Neural cell (in vitro differentiated cells): ENCODE results near the gene TEX261. TPM values are rescaled to one million over a fixed set of nuclear protein-coding genes. Genes with fewer than 3 reads are reported as not detected.

Experiments
- H2AFZ ChIP-seq: fragments of 200-600, 300-800 bp; sonication (generic), shearing (Covaris generic); 2 replicates; pipeline ENCODE4 v1.6.0; 2014; ENCODE audit warnings: low read depth, mild to moderate bottlenecking, antibody characterized with exemption, low read length, moderate library complexity
- H3F3A ChIP-seq: fragments of 200-600 bp; shearing (Covaris generic); 2 replicates; pipeline ENCODE4 v1.6.1; 2016; ENCODE audit warnings: mild to moderate bottlenecking, moderate library complexity, mixed read lengths, antibody characterized with exemption, low read length; ENCODE audit not compliant: insufficient read depth, poor library complexity, severe bottlenecking
- H3K27ac ChIP-seq: fragments of 200-600, 300-800 bp; sonication (generic), shearing (Covaris generic); 2 replicates; pipeline ENCODE4 v1.5.1; 2014; ENCODE audit warnings: mild to moderate bottlenecking, low read length, moderate library complexity
- H3K27me3 ChIP-seq: fragments of 300-800, 200-600 bp; sonication (generic), shearing (Covaris generic); 2 replicates; pipeline ENCODE4 v1.6.0; 2014; ENCODE audit warnings: mild to moderate bottlenecking, low read depth, low read length, moderate library complexity; ENCODE audit not compliant: insufficient read depth
- H3K36me3 ChIP-seq: fragments of 300-800, 200-600 bp; sonication (generic), shearing (Covaris generic); 2 replicates; pipeline ENCODE4 v1.5.1; 2014; ENCODE audit warnings: mild to moderate bottlenecking, antibody characterized with exemption, low read length, moderate library complexity; ENCODE audit not compliant: insufficient read depth
- H3K4me2 ChIP-seq: fragments of 300-800, 200-600 bp; sonication (generic), shearing (Covaris generic); 2 replicates; pipeline ENCODE4 v1.6.0; 2014; ENCODE audit warnings: mild to moderate bottlenecking, low read length
- H3K4me3 ChIP-seq: fragments of 300-800, 200-600 bp; sonication (generic), shearing (Covaris generic); 2 replicates; pipeline ENCODE4 v1.5.1; 2014; ENCODE audit warnings: mild to moderate bottlenecking, low read length, moderate library complexity
- H3K79me2 ChIP-seq: fragments of 200-600 bp; shearing (Covaris generic); replicated peaks from 2 replicates; pipeline ENCODE4 v1.6.0; 2014; ENCODE audit warnings: mild to moderate bottlenecking, low read length, moderate library complexity; ENCODE audit not compliant: insufficient read depth
- H3K9ac ChIP-seq: fragments of 300-800, 200-600 bp; sonication (generic), shearing (Covaris generic); 2 replicates; pipeline ENCODE4 v1.6.1; 2016; ENCODE audit warnings: mild to moderate bottlenecking, low read length, mixed read lengths
- H3K9me2 ChIP-seq: fragments of 200-600 bp; shearing (Covaris generic); 2 replicates; pipeline ENCODE4 v1.6.1; 2016; ENCODE audit warnings: mild to moderate bottlenecking, low read length, mixed read lengths; ENCODE audit not compliant: insufficient read depth
- H3K9me3 ChIP-seq: fragments of 200-600, 300-800 bp; sonication (generic), shearing (Covaris generic); 2 replicates; pipeline ENCODE4 v1.6.1; 2016; ENCODE audit warnings: mild to moderate bottlenecking, mixed run types, low read length, moderate library complexity, mixed read lengths
- H4K20me1 ChIP-seq: fragments of 200-600 bp; shearing (Covaris generic); 2 replicates; pipeline ENCODE4 v1.6.1; 2016; ENCODE audit warnings: mild to moderate bottlenecking, mixed run types; ENCODE audit not compliant: insufficient read depth
- EP300 ChIP-seq: fragments of 450-650 bp; conservative IDR thresholded peaks from 2 replicates; pipeline ENCODE4 v1.6.1; 2014; ENCODE audit warnings: antibody characterized with exemption, mild to moderate bottlenecking, moderate library complexity; ENCODE audit not compliant: poor library complexity, severe bottlenecking
- EZH2 ChIP-seq: fragments of 200-600, 300-800 bp; shearing (Covaris generic), sonication (generic); IDR thresholded peaks from 2 replicates; pipeline ENCODE4 v1.6.1; 2014; ENCODE audit warnings: antibody characterized with exemption, low read length, borderline replicate concordance, mild to moderate bottlenecking; ENCODE audit not compliant: insufficient read depth, poor library complexity, severe bottlenecking
- MXI1 ChIP-seq: fragments of 450-650 bp; conservative IDR thresholded peaks from 2 replicates; pipeline ENCODE4 v1.6.1; 2014; ENCODE audit warnings: antibody characterized with exemption, mild to moderate bottlenecking; ENCODE audit not compliant: poor library complexity, severe bottlenecking
- POLR2AphosphoS5 ChIP-seq: IDR thresholded peaks from 2 replicates; pipeline ENCODE4 v1.6.1; 2012
- RAD21 ChIP-seq: fragments of 450-650 bp; conservative IDR thresholded peaks from 2 replicates; pipeline ENCODE4 v1.6.1; 2014; ENCODE audit warnings: antibody characterized with exemption, mild to moderate bottlenecking, moderate library complexity
- SMC3 ChIP-seq: fragments of 450-650 bp; conservative IDR thresholded peaks from 2 replicates; pipeline ENCODE4 v1.6.1; 2014; ENCODE audit warnings: antibody characterized with exemption, mild to moderate bottlenecking, moderate library complexity; ENCODE audit not compliant: poor library complexity
- TAF1 ChIP-seq: IDR thresholded peaks from 2 replicates; pipeline ENCODE4 v1.6.1; 2012; ENCODE audit warnings: low read depth
- polyA plus RNA-seq: library from polyadenylated mRNA; depleted of rRNA; stranded (reverse); fragments of >200 nt; gene quantifications from 2 replicates; pipeline ENCODE4 v1.2.3, GENCODE V29; 2014
- TF ChIP-seq, protein P1 (sequence below): IDR thresholded peaks from 2 replicates; pipeline ENCODE4 v1.6.1; 2012; ENCODE audit warnings: borderline replicate concordance
- TF ChIP-seq, protein P2 (sequence below): fragments of 450-650 bp; IDR thresholded peaks from 2 replicates; pipeline ENCODE4 v1.5.1; 2014; ENCODE audit warnings: antibody characterized with exemption, mild to moderate bottlenecking, moderate library complexity; ENCODE audit not compliant: poor library complexity, severe bottlenecking

TEX261 gene
- polyA plus RNA-seq, 1 donor from 2014 or later: 48.2 TPM

DNA sequence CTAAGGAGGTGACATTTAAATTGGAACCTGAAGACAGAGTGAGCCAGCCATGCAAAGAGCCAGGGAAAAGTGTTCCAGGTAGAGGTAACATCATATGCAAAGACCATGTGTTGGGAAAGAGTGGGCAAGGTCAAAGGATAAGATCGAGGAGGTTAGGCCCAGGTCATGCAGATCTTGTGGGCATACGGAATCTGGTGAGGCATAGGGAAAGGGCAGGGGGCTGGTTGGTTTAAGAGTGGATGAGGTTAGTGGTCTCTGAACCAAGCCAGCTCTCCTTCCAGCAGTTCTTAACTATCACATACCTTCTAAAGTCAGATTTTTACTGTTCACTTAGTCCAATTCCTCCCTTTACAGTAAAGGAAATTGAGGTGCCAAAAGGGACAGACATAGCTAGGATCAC is 13.3 kb downstream of the TEX261 start:
- H3K36me3 ChIP-seq: peaks cover 8% of the 10 kb centered on the region
- H2AFZ ChIP-seq: no peak overlapping the region
- H3K27me3 ChIP-seq: peaks cover 14% of the 10 kb centered on the region
- no peaks in the 10 kb centered on the region for H3K9me2 ChIP-seq
- H4K20me1 ChIP-seq: no peaks in the 10 kb centered on the region
- no peak for TF ChIP-seq TAF1
- TF ChIP-seq EZH2: no peak
- TF ChIP-seq, protein P1, sequence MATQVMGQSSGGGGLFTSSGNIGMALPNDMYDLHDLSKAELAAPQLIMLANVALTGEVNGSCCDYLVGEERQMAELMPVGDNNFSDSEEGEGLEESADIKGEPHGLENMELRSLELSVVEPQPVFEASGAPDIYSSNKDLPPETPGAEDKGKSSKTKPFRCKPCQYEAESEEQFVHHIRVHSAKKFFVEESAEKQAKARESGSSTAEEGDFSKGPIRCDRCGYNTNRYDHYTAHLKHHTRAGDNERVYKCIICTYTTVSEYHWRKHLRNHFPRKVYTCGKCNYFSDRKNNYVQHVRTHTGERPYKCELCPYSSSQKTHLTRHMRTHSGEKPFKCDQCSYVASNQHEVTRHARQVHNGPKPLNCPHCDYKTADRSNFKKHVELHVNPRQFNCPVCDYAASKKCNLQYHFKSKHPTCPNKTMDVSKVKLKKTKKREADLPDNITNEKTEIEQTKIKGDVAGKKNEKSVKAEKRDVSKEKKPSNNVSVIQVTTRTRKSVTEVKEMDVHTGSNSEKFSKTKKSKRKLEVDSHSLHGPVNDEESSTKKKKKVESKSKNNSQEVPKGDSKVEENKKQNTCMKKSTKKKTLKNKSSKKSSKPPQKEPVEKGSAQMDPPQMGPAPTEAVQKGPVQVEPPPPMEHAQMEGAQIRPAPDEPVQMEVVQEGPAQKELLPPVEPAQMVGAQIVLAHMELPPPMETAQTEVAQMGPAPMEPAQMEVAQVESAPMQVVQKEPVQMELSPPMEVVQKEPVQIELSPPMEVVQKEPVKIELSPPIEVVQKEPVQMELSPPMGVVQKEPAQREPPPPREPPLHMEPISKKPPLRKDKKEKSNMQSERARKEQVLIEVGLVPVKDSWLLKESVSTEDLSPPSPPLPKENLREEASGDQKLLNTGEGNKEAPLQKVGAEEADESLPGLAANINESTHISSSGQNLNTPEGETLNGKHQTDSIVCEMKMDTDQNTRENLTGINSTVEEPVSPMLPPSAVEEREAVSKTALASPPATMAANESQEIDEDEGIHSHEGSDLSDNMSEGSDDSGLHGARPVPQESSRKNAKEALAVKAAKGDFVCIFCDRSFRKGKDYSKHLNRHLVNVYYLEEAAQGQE: no peak
- TF ChIP-seq MXI1: no peak
- no peak for TF ChIP-seq SMC3
- no peak for TF ChIP-seq RAD21
- TF ChIP-seq, protein P2, sequence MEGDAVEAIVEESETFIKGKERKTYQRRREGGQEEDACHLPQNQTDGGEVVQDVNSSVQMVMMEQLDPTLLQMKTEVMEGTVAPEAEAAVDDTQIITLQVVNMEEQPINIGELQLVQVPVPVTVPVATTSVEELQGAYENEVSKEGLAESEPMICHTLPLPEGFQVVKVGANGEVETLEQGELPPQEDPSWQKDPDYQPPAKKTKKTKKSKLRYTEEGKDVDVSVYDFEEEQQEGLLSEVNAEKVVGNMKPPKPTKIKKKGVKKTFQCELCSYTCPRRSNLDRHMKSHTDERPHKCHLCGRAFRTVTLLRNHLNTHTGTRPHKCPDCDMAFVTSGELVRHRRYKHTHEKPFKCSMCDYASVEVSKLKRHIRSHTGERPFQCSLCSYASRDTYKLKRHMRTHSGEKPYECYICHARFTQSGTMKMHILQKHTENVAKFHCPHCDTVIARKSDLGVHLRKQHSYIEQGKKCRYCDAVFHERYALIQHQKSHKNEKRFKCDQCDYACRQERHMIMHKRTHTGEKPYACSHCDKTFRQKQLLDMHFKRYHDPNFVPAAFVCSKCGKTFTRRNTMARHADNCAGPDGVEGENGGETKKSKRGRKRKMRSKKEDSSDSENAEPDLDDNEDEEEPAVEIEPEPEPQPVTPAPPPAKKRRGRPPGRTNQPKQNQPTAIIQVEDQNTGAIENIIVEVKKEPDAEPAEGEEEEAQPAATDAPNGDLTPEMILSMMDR: no peak
- TF ChIP-seq EP300: no peak
- no peak for TF ChIP-seq POLR2AphosphoS5
- no peak overlapping the region for H3K4me2 ChIP-seq
- no peaks in the 10 kb centered on the region for H3K79me2 ChIP-seq
- H3K9me3 ChIP-seq: no peaks in the 10 kb centered on the region
- no peak overlapping the region for H3K9ac ChIP-seq
- H3K4me3 ChIP-seq: no peak overlapping the region
- no peaks in the 10 kb centered on the region for H3F3A ChIP-seq
- H3K27ac ChIP-seq: no peak overlapping the region

DNA sequence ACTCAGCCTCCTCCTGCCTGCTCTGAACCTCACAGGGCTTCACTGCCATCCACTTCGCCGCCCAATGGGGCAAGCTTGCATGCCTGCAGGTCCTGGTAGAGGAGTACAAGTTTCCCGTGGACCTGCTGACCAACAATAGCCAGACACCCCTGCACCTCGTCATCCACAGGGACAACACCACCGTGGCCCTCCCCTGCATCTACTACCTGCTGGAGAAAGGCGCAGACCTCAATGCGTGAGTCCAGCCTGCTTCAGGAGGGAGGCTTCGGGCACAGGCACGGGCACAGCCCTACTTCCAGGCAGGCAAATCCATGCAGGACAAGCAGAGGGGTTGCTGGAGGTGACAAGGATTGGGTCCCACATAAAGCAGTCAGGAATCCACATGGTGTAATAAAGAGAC is 15.0 kb downstream of the TEX261 start:
- Histone ChIP-seq H3K9me3 (no peaks in the 10 kb centered on the region), H3K27me3 (peaks cover 14% of the 10 kb centered on the region), H3K4me2 (no peak overlapping the region), H2AFZ (no peak overlapping the region), H3K36me3 (no peaks in the 10 kb centered on the region), H3K4me3 (no peak overlapping the region), H3K27ac (no peak overlapping the region), H3K9ac (no peak overlapping the region), H3K79me2 (no peaks in the 10 kb centered on the region), H4K20me1 (no peaks in the 10 kb centered on the region), H3K9me2 (no peaks in the 10 kb centered on the region), H3F3A (no peaks in the 10 kb centered on the region)
- no peak for TF ChIP-seq POLR2AphosphoS5
- TF ChIP-seq SMC3: no peak

DNA sequence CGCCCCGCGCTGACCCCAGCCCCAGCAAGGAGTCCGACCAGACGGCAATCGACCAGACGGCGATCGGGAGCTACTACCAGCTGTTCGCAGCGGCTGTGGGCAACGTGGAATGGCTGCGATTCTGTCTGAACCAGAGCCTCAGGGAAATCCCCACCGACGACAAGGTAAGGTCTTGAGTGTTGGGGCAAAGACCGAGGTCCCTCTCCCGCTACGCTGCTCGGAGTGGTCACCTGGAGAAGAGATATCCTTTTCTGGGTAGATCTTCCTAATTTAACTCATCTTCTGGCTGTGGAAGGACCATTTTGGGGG is 15.5 kb downstream of the TEX261 start:
- Histone ChIP-seq H4K20me1 (no peaks in the 10 kb centered on the region), H3K9me2 (no peaks in the 10 kb centered on the region), H3K27me3 (peaks cover 14% of the 10 kb centered on the region), H3K9ac (no peak overlapping the region), H3K4me2 (no peak overlapping the region), H3K27ac (no peak overlapping the region), H2AFZ (no peak overlapping the region), H3K9me3 (no peaks in the 10 kb centered on the region), H3K4me3 (no peak overlapping the region), H3K36me3 (no peaks in the 10 kb centered on the region), H3K79me2 (no peaks in the 10 kb centered on the region), H3F3A (no peaks in the 10 kb centered on the region)
- TF ChIP-seq EP300: no peak
- TF ChIP-seq, protein P2: no peak
- TF ChIP-seq POLR2AphosphoS5: no peak
- no peak for TF ChIP-seq EZH2
- TF ChIP-seq, protein P1: no peak
- TF ChIP-seq TAF1: no peak
- TF ChIP-seq RAD21: no peak
- TF ChIP-seq SMC3: no peak
- TF ChIP-seq MXI1: no peak
